HepG2 (cell line): ENCODE data around the gene SRSF6. TPM values are rescaled to one million over a fixed set of nuclear protein-coding genes. Genes with fewer than 3 reads are reported as not detected.

ENCODE experiments used
- DPF2 ChIP-seq: sonication (generic); formaldehyde crosslinking; IDR thresholded peaks from 2 replicates; pipeline ENCODE4 v1.4.0; 2020; ENCODE audit warnings: mild to moderate bottlenecking, low read depth, missing genetic modification reagents, borderline replicate concordance
- EP300 ChIP-seq, 3 experiments: sonication (generic) in 1 of 3; formaldehyde crosslinking in 1 of 3; IDR thresholded peaks; 2 replicates each; pipeline versions ENCODE4 v1.5.1 to v1.6.1; 2011 to 2020; ENCODE audit warnings: low read depth in 2 of 3, low read length in 2 of 3, borderline replicate concordance in 1 of 3, improper control_type of control experiment in 1 of 3, mild to moderate bottlenecking in 1 of 3, missing genetic modification reagents in 1 of 3, moderate library complexity in 1 of 3
- JUNB ChIP-seq: sonication (generic); formaldehyde crosslinking; IDR thresholded peaks from 2 replicates; pipeline ENCODE4 v1.8.0; 2022; ENCODE audit warnings: missing genetic modification reagents, mild to moderate bottlenecking, borderline replicate concordance
- KDM2A ChIP-seq: sonication (generic); formaldehyde crosslinking; IDR thresholded peaks from 2 replicates; pipeline ENCODE4 v1.4.0; 2020; ENCODE audit warnings: low read depth, missing genetic modification reagents, borderline replicate concordance
- MLLT10 ChIP-seq: sonication (generic); formaldehyde crosslinking; IDR thresholded peaks from 2 replicates; pipeline ENCODE4 v1.4.0; 2020; ENCODE audit warnings: missing genetic modification reagents
- NFYB ChIP-seq: sonication (generic); formaldehyde crosslinking; IDR thresholded peaks from 2 replicates; pipeline ENCODE4 v1.4.0; 2020; ENCODE audit warnings: missing genetic modification reagents
- NKX3-1 ChIP-seq: sonication (generic); formaldehyde crosslinking; IDR thresholded peaks from 2 replicates; pipeline ENCODE4 v1.5.0; 2020; ENCODE audit warnings: missing genetic modification reagents
- SP2 ChIP-seq: sonication (generic); formaldehyde crosslinking; IDR thresholded peaks from 2 replicates; pipeline ENCODE4 v1.5.1; 2020; ENCODE audit warnings: mild to moderate bottlenecking, missing genetic modification reagents
- TBX3 ChIP-seq: fragments of 450-650 bp; IDR thresholded peaks from 2 replicates; pipeline ENCODE4 v1.6.1; 2017; ENCODE audit warnings: antibody characterized with exemption, mild to moderate bottlenecking, inconsistent platforms, borderline replicate concordance
- ZBED4 ChIP-seq: sonication (generic); formaldehyde crosslinking; IDR thresholded peaks from 2 replicates; pipeline ENCODE4 v1.4.0; 2020; ENCODE audit warnings: missing genetic modification reagents, borderline replicate concordance
- ZBTB3 ChIP-seq: sonication (generic); formaldehyde crosslinking; IDR thresholded peaks from 2 replicates; pipeline ENCODE4 v1.4.0; 2020; ENCODE audit warnings: low read depth, mild to moderate bottlenecking, moderate library complexity, missing genetic modification reagents, borderline replicate concordance
- ZFP41 ChIP-seq: sonication (generic); formaldehyde crosslinking; IDR thresholded peaks from 2 replicates; pipeline ENCODE4 v1.4.0; 2020; ENCODE audit warnings: mild to moderate bottlenecking, missing genetic modification reagents, borderline replicate concordance
- ZKSCAN1 ChIP-seq: fragments of 150-350 bp; IDR thresholded peaks from 2 replicates; pipeline ENCODE4 v1.6.1; 2014; ENCODE audit warnings: low read length
- ZNF276 ChIP-seq: sonication (generic); formaldehyde crosslinking; IDR thresholded peaks from 2 replicates; pipeline ENCODE4 v1.4.0; 2020; ENCODE audit warnings: mild to moderate bottlenecking, low read depth, missing genetic modification reagents
- ZNF552 ChIP-seq: sonication (generic); formaldehyde crosslinking; IDR thresholded peaks from 2 replicates; pipeline ENCODE4 v1.9.0; 2022; ENCODE audit warnings: missing genetic modification reagents, mild to moderate bottlenecking, borderline replicate concordance
- ZNF605 ChIP-seq: sonication (generic); formaldehyde crosslinking; IDR thresholded peaks from 2 replicates; pipeline ENCODE4 v1.8.0; 2022; ENCODE audit warnings: mild to moderate bottlenecking, missing genetic modification reagents
- ZNF639 ChIP-seq: conservative IDR thresholded peaks from 2 replicates; pipeline ENCODE4 v1.6.1; 2018; ENCODE audit warnings: missing genetic modification reagents
- polyA plus RNA-seq, 8 experiments: library from polyadenylated mRNA; depleted of rRNA in 3 of 8; stranded (reverse) in 7 of 8; unstranded in 1 of 8; fragments of >200 nt; fragmentation: Illumina TruSeq in 4 of 8; extraction: Trizol in 4 of 8; gene quantifications; 2 replicates each; pipeline versions ENCODE4 v1.2.1 to v1.2.3, GENCODE V29; 2011 to 2016; ENCODE audit warnings: low read depth in 4 of 8, missing spikeins in 1 of 8, mixed read lengths in 1 of 8; ENCODE audit not compliant: insufficient read depth in 1 of 8
- total RNA-seq, 5 experiments: library from RNA; depleted of rRNA; stranded (reverse); fragments of >200 nt; fragmentation: Illumina TruSeq; extraction: Trizol; gene quantifications; 2 replicates each; pipeline ENCODE4 v1.2.3, GENCODE V29; 2016; ENCODE audit warnings: low read depth in 1 of 5
- TF ChIP-seq, protein P1 (sequence below): sonication (generic); formaldehyde crosslinking; IDR thresholded peaks from 2 replicates; pipeline ENCODE4 v1.4.0; 2020; ENCODE audit warnings: missing genetic modification reagents

The SRSF6 gene
- total and polyA plus RNA-seq, 2 of the 13 experiments (the other 11 are each of a cell fraction or from before 2014, with no cell fraction given), result 156 to 194 TPM

- TF ChIP-seq MLLT10 (CRISPR knock-in tag) (peak; percentile 93; the same call in 1 of the 2 replicates), ZNF639 (CRISPR knock-in tag) (peak; percentile 74), DPF2 (CRISPR knock-in tag) (0 out of 2 replicates have a peak, but pooled peaks have one; percentile 49), NFYB (peak; percentile 71), ZKSCAN1 (no peak; the same call in 1 of the 2 replicates), ZBED4 (peak; percentile 77; the same call in 1 of the 2 replicates), TBX3 (peak; percentile 52; the same call in 1 of the 2 replicates), NKX3-1 (peak; percentile 99), ZFP41 (CRISPR knock-in tag) (no peak; the same call in 1 of the 2 replicates), ZNF605 (CRISPR knock-in tag) (peak; percentile 95), ZBTB3 (peak; percentile 94; the same call in 1 of the 2 replicates), ZNF276 (peak; percentile 95; the same call in 1 of the 2 replicates), ZNF552 (CRISPR knock-in tag) (peak; percentile 75; the same call in 1 of the 2 replicates), JUNB (CRISPR knock-in tag) (no peak), SP2 (peak; percentile 83), KDM2A (CRISPR knock-in tag) (peak; percentile 90), EP300 (IDR thresholded peaks at IDR 0.05; ENCODE audit: low read depth in 2 of 2, low read length in 2 of 2) (peak in 1 of 2 experiments; percentile 45; a peak in 1 of 4 replicates), EP300 (CRISPR knock-in tag; IDR thresholded peaks at IDR 0.05; ENCODE audit: borderline replicate concordance) (peak; percentile 57)
- TF ChIP-seq, protein P1, sequence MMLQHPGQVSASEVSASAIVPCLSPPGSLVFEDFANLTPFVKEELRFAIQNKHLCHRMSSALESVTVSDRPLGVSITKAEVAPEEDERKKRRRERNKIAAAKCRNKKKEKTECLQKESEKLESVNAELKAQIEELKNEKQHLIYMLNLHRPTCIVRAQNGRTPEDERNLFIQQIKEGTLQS (CRISPR knock-in tag), result peak; percentile 56
Measured at GRCh38 chr20:43457640-43458421, at the start of gene SRSF6 (continued).
